HL-60 (cell line): ENCODE results near the gene RAP1GAP2.

ENCODE experiments used
- GABPA ChIP-seq: IDR thresholded peaks from 2 replicates; pipeline ENCODE4 v1.6.1; 2012; ENCODE audit warnings: low read depth
- POLR2AphosphoS5 ChIP-seq: IDR thresholded peaks from 2 replicates; pipeline ENCODE4 v1.6.1; 2012; ENCODE audit warnings: low read depth
- SPI1 ChIP-seq: IDR thresholded peaks from 2 replicates; pipeline ENCODE4 v1.6.1; 2012; ENCODE audit warnings: low read depth, mild to moderate bottlenecking, borderline replicate concordance
- TF ChIP-seq, protein P1 (sequence below): IDR thresholded peaks from one replicate; pipeline ENCODE4 v1.5.1; 2011; ENCODE audit warnings: low read length, control low read depth, inconsistent platforms; ENCODE audit not compliant: insufficient read depth
- TF ChIP-seq, protein P2 (sequence below): IDR thresholded peaks from 2 replicates; pipeline ENCODE4 v1.6.1; 2012; ENCODE audit warnings: low read depth; ENCODE audit not compliant: insufficient replicate concordance

DNA sequence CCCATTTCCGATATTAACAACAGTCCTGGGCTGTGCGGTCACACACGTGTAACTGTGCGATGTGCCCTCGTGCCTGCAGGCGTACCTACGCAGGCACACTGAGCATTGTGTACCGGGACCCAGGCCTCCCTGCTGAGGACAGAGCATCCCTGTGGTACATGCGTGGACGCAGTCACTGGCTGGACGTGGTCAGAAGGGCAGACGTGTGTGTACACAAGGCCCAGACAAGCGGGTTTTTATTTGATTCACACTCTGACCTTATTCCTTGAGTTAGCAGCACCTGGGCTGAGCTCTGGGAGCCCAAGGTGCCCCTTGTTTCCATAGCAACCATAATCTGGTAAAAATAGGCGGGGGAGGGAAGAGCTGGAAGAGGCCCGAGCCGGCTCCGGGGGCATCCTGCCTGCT is 19.5 kb downstream of the RAP1GAP2 start:
- TF ChIP-seq, protein P1, sequence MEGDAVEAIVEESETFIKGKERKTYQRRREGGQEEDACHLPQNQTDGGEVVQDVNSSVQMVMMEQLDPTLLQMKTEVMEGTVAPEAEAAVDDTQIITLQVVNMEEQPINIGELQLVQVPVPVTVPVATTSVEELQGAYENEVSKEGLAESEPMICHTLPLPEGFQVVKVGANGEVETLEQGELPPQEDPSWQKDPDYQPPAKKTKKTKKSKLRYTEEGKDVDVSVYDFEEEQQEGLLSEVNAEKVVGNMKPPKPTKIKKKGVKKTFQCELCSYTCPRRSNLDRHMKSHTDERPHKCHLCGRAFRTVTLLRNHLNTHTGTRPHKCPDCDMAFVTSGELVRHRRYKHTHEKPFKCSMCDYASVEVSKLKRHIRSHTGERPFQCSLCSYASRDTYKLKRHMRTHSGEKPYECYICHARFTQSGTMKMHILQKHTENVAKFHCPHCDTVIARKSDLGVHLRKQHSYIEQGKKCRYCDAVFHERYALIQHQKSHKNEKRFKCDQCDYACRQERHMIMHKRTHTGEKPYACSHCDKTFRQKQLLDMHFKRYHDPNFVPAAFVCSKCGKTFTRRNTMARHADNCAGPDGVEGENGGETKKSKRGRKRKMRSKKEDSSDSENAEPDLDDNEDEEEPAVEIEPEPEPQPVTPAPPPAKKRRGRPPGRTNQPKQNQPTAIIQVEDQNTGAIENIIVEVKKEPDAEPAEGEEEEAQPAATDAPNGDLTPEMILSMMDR: no peak
- TF ChIP-seq POLR2AphosphoS5: no peak
- TF ChIP-seq GABPA: no peak
- TF ChIP-seq, protein P2, sequence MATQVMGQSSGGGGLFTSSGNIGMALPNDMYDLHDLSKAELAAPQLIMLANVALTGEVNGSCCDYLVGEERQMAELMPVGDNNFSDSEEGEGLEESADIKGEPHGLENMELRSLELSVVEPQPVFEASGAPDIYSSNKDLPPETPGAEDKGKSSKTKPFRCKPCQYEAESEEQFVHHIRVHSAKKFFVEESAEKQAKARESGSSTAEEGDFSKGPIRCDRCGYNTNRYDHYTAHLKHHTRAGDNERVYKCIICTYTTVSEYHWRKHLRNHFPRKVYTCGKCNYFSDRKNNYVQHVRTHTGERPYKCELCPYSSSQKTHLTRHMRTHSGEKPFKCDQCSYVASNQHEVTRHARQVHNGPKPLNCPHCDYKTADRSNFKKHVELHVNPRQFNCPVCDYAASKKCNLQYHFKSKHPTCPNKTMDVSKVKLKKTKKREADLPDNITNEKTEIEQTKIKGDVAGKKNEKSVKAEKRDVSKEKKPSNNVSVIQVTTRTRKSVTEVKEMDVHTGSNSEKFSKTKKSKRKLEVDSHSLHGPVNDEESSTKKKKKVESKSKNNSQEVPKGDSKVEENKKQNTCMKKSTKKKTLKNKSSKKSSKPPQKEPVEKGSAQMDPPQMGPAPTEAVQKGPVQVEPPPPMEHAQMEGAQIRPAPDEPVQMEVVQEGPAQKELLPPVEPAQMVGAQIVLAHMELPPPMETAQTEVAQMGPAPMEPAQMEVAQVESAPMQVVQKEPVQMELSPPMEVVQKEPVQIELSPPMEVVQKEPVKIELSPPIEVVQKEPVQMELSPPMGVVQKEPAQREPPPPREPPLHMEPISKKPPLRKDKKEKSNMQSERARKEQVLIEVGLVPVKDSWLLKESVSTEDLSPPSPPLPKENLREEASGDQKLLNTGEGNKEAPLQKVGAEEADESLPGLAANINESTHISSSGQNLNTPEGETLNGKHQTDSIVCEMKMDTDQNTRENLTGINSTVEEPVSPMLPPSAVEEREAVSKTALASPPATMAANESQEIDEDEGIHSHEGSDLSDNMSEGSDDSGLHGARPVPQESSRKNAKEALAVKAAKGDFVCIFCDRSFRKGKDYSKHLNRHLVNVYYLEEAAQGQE: no peak
- TF ChIP-seq SPI1: no peak
